Smooth muscle cell (in vitro differentiated cells): ENCODE data around the gene MRAP2. TPM values are rescaled to one million over a fixed set of nuclear protein-coding genes. Genes with fewer than 3 reads are reported as not detected.
"Not testable (repeated sequence)": the region's sequence is repeated elsewhere in the genome, so short reads cannot be mapped to it uniquely, and the experiment has no call there.

Source experiments
- DNase-seq: peaks from one replicate; lab custom pipeline; 2025; ENCODE audit not compliant: unreplicated experiment; lab: John Stamatoyannopoulos, UW
- H2AFZ ChIP-seq: fragments of 200-600 bp; sonication (generic); 2 replicates; pipeline ENCODE4 v1.6.0; 2016; ENCODE audit warnings: antibody characterized with exemption, low read depth, mild to moderate bottlenecking
- H3F3A ChIP-seq: fragments of 200-600 bp; sonication (generic); 2 replicates; pipeline ENCODE4 v1.6.0; 2017; ENCODE audit warnings: antibody characterized with exemption, low read depth
- H3K27ac ChIP-seq: fragments of 200-600 bp; sonication (generic); 2 replicates; pipeline ENCODE4 v1.5.1; 2016; ENCODE audit warnings: low read depth, mild to moderate bottlenecking
- H3K27me3 ChIP-seq: fragments of 200-600 bp; sonication (generic); 2 replicates; pipeline ENCODE4 v1.6.1; 2016; ENCODE audit warnings: low read depth, mild to moderate bottlenecking
- H3K36me3 ChIP-seq: fragments of 200-600 bp; sonication (generic); 2 replicates; pipeline ENCODE4 v1.5.1; 2016; ENCODE audit warnings: low read depth
- H3K4me1 ChIP-seq: fragments of 200-600 bp; sonication (generic); 2 replicates; pipeline ENCODE4 v1.5.1; 2016; ENCODE audit warnings: low read depth
- H3K4me2 ChIP-seq: fragments of 200-600 bp; sonication (generic); 2 replicates; pipeline ENCODE4 v1.6.0; 2016; ENCODE audit warnings: mild to moderate bottlenecking
- H3K4me3 ChIP-seq: fragments of 200-600 bp; sonication (generic); 2 replicates; pipeline ENCODE4 v1.5.1; 2016; ENCODE audit warnings: mild to moderate bottlenecking
- H3K79me2 ChIP-seq: fragments of 200-600 bp; sonication (generic); 2 replicates; pipeline ENCODE4 v1.6.0; 2016; ENCODE audit warnings: low read depth, mild to moderate bottlenecking
- H3K9ac ChIP-seq: fragments of 200-600 bp; sonication (generic); 2 replicates; pipeline ENCODE4 v1.6.0; 2016; ENCODE audit warnings: low read depth
- H3K9me3 ChIP-seq: fragments of 200-600 bp; sonication (generic); replicated peaks from 2 replicates; pipeline ENCODE4 v1.5.1; 2016; ENCODE audit warnings: low read depth
- H4K20me1 ChIP-seq: fragments of 200-600 bp; sonication (generic); 2 replicates; pipeline ENCODE4 v1.6.0; 2016; ENCODE audit warnings: low read depth
- WGBS: methylation state at CpG from one replicate; pipeline ENCODE4 v1.1.7; 2016; ENCODE audit warnings: low lambda C conversion rate; 5-methylcytosine and 5-hydroxymethylcytosine counted together
- polyA plus RNA-seq: library from polyadenylated mRNA; unstranded; fragments of >200 nt; fragmentation: Nextera tagmentation; extraction: Ambion mirVana; gene quantifications from 2 replicates; pipeline ENCODE4 v1.2.1, GENCODE V29; 2016
- total RNA-seq: library from RNA; depleted of rRNA; stranded (reverse); fragments of >200 nt; gene quantifications from 2 replicates; pipeline ENCODE4 v1.2.3, GENCODE V29; 2014
- TF ChIP-seq, protein P1 (sequence below): fragments of 200-600 bp; sonication (generic); IDR thresholded peaks from 2 replicates; pipeline ENCODE4 v1.5.1; 2017; ENCODE audit warnings: borderline replicate concordance, mild to moderate bottlenecking, antibody characterized with exemption; ENCODE audit not compliant: insufficient read depth, poor library complexity, severe bottlenecking

The MRAP2 gene
- total and polyA plus RNA-seq, 2 experiments from 2014 or later: 15.0 to 20.5 TPM

DNA sequence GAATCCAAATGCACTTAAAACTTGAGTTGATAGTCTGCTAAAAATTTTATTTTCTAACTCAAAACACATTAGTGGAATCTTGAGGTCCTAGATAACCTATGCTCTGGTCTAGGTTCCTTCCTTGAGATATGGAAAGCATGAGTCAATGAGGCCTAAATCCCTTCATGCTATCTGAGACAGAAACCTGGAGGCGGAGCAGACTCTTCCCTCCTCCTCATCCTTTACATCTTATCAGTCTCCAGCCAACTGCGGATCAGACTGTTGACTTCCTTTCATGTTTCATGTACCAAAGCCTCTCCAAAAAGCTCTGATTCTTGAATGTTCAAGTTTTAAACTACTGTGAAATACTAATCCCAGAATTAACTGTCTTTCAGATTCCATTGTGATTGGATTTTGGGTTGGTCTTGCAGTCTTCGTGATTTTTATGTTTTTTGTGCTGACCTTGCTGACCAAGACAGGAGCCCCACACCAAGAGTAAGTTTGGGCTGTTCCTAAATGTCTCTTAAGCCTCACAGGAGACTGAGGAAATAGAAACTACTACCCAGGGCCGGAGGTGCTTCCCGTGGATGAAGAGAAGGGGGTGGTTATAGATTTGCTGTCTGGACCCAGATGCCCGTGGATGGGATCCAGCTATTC, 29.1 kb downstream of the MRAP2 start:
- H3K27me3 ChIP-seq: no peaks in the 10 kb centered on the region
- no peaks in the 10 kb centered on the region for H4K20me1 ChIP-seq
- no peaks in the 10 kb centered on the region for H3K9me3 ChIP-seq
- peaks cover 13% of the 10 kb centered on the region for H3F3A ChIP-seq
- no peak for DNase-seq
- peak overlapping the region; percentile 14 for H3K9ac ChIP-seq
- H3K4me2 ChIP-seq: peak overlapping the region; percentile 77
- H3K79me2 ChIP-seq: no peaks in the 10 kb centered on the region
- no peaks in the 10 kb centered on the region for H3K36me3 ChIP-seq
- H3K4me3 ChIP-seq: no peak overlapping the region
- TF ChIP-seq, protein P1, sequence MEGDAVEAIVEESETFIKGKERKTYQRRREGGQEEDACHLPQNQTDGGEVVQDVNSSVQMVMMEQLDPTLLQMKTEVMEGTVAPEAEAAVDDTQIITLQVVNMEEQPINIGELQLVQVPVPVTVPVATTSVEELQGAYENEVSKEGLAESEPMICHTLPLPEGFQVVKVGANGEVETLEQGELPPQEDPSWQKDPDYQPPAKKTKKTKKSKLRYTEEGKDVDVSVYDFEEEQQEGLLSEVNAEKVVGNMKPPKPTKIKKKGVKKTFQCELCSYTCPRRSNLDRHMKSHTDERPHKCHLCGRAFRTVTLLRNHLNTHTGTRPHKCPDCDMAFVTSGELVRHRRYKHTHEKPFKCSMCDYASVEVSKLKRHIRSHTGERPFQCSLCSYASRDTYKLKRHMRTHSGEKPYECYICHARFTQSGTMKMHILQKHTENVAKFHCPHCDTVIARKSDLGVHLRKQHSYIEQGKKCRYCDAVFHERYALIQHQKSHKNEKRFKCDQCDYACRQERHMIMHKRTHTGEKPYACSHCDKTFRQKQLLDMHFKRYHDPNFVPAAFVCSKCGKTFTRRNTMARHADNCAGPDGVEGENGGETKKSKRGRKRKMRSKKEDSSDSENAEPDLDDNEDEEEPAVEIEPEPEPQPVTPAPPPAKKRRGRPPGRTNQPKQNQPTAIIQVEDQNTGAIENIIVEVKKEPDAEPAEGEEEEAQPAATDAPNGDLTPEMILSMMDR: no peak
- H3K27ac ChIP-seq: peak overlapping the region; percentile 92
- peaks cover 12% of the 10 kb centered on the region for H3K4me1 ChIP-seq
- whole genome bisulfite sequencing: 25% methylated on average over 6 of the region's 6 CpGs
- peak overlapping the region; percentile 36 for H2AFZ ChIP-seq

DNA sequence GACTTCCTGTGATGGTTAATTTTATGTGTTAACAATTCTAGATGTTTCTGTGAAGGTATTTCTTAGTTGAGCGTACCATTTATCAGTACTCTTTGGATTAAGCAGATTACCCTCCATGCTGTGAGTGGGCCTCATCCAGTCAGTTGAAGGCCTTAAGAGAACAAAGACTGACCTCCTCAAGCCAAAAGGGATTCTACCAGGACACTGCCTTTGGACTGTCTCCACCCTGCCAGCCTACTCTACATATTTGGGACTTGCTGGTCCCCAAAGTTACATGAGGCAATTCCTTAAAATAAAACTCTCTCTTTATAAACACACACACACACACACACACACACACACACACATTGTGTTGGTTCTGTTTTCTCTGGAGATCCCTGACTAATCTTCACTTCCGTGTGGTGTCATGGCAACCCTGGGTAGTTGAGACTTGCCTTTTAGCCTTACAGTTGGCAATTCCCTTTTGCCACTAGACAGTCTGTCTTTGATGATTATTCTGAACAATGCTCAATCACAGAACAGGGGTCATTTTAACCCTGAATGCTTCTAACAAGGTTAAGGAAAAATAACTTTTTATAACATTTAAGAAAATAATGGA, 32.2 kb downstream of the MRAP2 start:
- Histone ChIP-seq H3K27me3 (no peaks in the 10 kb centered on the region), H3K27ac (peak overlapping the region; percentile 92), H3F3A (peaks cover 13% of the 10 kb centered on the region), H3K4me1 (peaks cover 12% of the 10 kb centered on the region), H3K79me2 (no peaks in the 10 kb centered on the region), H3K9me3 (no peaks in the 10 kb centered on the region), H3K4me2 (peak overlapping the region; percentile 55), H4K20me1 (no peaks in the 10 kb centered on the region), H2AFZ (peak overlapping the region; percentile 27), H3K4me3 (no peak overlapping the region), H3K36me3 (no peaks in the 10 kb centered on the region), H3K9ac (peak overlapping the region; percentile 45)
- WGBS: 28% methylated on average over 2 of the region's 2 CpGs
- TF ChIP-seq, protein P1: no peak
- no peak for DNase-seq

DNA sequence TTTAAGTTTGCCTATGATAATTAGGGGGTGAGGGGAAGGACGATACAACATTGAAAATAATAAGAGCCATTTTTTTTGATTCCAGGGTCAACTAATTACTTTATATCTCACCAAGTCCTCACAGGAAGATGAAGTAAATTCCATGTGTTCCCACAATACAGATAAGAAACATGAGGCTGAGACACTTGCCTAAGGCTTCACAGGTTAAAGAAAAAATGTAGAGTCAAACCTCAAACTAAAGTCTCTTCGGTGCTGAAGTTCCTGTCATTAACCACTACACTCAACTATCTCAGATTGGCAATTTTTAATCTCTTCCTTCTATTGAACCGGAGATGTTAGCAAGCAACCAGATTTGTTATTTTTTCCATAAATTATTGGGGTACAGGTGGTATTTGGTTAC, 33.0 kb downstream of the MRAP2 start:
- Histone ChIP-seq H3K4me1 (peaks cover 12% of the 10 kb centered on the region), H3K79me2 (no peaks in the 10 kb centered on the region), H4K20me1 (no peaks in the 10 kb centered on the region), H2AFZ (no peak overlapping the region), H3K9ac (peak overlapping the region; percentile 45), H3F3A (peaks cover 13% of the 10 kb centered on the region), H3K36me3 (no peaks in the 10 kb centered on the region), H3K27me3 (no peaks in the 10 kb centered on the region), H3K4me3 (no peak overlapping the region), H3K27ac (peak overlapping the region; percentile 92), H3K9me3 (no peaks in the 10 kb centered on the region), H3K4me2 (peak overlapping the region; percentile 55)
- TF ChIP-seq, protein P1: no peak
- 60% methylated on average over 3 of the region's 3 CpGs for WGBS
- DNase-seq: no peak

DNA sequence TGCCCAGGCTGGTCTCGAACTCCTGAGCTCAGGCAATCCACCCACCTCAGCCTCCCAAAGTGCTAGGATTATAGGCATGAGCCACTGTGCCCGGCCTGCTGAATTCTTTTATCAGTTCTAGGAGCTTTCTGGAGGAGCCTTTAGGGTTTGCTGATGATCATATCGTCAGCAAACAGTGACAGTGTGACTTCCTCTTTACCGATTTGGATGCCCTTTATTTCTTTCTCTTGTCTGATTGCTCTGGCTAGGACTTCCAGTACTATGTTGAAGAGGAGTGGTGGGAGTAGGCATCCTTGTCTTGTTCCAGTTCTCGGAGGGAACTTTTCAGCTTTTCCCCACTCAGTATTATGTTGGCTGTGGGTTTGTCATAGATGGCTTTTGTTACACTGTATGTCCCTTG, 35.3 kb downstream of the MRAP2 start:
- H3K27me3 ChIP-seq, H3K79me2 ChIP-seq, H3K9me3 ChIP-seq, DNase-seq, H3K4me2 ChIP-seq, H3K36me3 ChIP-seq, H3F3A ChIP-seq, H3K4me3 ChIP-seq, H3K4me1 ChIP-seq, H3K27ac ChIP-seq, H2AFZ ChIP-seq, H3K9ac ChIP-seq, H4K20me1 ChIP-seq: not testable (repeated sequence)
- 96% methylated on average over 5 of the region's 5 CpGs for WGBS
